Raji (cell line): Measurements from ENCODE around the gene ATP7B.

Experiments used
- POLR2A ChIP-seq: IDR thresholded peaks from 2 replicates; pipeline ENCODE4 v1.6.1; 2011; ENCODE audit warnings: low read depth, low read length, control low read depth; ENCODE audit not compliant: insufficient read depth

ATP7B gene

DNA sequence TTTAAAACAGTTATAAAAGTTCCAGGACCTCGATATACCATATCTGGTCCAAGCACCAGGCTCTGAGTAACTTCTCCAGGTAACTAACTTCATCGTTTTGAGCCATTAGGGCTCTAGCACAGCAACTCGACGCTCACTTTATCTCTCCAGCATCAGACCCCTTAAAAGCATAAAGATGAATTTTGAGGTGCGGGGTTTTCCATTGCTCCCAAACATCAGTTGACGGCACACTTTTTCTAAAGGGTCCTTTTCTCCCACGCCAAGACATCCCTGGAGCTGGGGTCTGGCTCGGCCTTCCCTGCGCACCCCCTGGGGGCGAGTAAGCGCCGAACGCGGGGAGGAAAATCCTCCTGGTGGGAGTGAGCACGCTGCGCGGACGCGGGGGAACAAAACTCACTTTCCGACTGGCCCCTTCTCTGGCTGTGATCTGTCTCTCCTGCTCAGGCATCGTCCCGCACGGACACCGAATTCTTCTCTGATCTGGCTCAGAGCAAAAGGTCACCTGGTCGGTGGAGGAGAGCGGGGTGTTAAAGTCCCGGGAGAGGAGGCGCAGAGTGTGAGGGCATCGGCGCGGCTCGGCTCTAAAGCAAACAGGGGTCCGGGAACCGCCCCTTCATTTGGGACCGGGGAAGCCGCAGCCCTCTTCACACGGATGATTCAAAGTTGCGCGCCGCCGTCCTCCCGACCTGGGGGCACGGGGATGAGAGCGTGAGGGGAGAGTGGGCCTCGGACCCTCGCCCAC is at the start of gene ATP7B:
Gene ATP7B (minus strand): TSS at position 561 of the 742 bp plus-strand sequence. CDS start 113 bp downstream, at position 448.
- TF ChIP-seq POLR2A, result no peak

DNA sequence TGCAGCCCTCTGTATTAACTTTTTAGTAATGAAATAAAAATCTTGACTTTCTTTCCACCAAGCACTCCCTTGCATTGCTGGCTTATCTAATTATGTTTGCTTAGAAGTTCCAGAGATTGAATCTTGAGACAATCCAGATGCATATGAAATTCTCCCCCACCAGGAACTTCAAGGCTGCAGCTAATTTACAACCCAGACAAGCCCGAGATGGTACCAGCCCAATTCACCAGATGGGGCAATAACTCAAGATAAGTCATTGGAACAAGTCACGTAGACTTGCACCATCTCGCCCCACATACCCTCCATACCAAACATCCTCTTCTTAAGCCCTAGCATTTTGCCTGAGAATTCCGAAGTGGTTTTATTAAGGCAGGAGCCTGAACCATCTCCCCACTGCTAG is 42.2 kb upstream of the ATP7B start:
- TF ChIP-seq POLR2A, result no peak

DNA sequence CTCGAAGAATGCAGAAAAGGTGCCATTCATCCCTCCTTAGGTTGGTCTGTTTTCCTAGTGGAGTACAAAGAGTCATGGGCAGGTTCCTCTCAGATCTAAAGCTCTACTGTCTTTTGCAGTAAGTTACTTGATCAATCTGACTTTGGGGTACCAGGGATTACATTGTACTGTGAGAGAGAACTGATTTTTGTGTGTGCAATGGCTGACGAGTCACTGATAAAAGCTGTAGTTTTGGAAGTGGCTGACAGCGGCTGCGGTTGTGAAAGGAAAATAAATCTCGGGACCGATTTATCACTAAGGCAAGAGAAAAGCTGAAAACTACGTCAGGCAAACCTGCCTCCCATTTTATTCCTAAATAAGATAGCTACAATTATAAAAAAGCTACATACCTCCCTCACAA is 40.1 kb upstream of the ATP7B start:
- no peak for TF ChIP-seq POLR2A

DNA sequence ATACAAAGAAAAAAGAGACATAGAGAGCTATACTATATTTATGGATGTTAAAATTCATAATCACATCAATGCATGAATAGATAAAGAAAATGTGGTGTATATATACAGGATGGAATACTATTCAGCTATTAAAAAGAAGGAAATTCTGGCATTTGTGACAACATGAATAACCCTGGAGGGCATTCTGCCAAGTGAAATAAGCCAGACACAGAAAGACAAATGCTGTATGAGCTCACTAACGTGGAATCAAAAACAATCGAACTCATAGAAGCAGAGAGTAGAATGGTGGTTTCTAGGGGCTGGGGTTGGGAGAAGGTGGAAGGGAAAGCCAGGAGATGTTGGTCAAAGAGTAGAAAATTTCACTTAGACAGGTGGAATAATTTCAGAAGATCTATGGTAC is 37.3 kb upstream of the ATP7B start:
- TF ChIP-seq POLR2A, result no peak

DNA sequence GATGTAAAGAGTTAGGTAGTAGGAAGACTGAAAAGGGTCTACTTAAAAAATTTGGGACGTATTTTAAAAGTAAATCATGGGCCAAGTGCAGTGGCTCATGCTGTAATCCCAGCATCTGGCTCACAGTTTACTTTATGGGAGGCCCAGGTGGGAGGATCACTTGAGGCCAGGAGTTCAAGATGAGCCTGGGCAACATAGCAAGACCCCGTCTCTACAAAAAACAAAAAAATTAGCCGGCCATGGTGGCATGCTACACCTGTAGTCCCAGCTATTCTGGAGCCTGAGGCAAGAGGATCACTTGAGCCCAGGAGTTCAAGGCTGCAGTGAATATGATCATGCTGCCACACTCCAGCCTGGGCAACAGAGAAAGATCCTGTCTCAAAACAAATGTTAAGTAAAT is 36.2 kb upstream of the ATP7B start:
- TF ChIP-seq POLR2A, result no peak

DNA sequence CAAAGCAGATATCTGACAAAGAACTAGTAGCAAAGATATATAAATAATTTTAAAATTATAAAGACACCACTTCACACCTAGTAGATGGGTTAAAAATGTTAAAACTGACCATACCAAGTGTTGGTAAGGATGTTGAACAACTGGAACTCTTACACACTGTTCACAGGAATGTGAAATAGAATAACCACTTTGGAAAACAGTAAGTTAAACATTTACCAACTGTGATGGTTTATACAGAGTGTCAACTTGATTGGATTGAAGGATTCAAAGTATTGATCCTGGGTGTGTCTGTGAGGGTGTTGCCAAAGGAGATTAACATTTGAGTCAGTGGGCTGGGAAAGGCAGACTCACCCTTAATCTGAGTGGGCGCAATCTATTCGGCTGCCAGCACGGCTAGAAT is 32.4 kb upstream of the ATP7B start:
- TF ChIP-seq POLR2A, result no peak

DNA sequence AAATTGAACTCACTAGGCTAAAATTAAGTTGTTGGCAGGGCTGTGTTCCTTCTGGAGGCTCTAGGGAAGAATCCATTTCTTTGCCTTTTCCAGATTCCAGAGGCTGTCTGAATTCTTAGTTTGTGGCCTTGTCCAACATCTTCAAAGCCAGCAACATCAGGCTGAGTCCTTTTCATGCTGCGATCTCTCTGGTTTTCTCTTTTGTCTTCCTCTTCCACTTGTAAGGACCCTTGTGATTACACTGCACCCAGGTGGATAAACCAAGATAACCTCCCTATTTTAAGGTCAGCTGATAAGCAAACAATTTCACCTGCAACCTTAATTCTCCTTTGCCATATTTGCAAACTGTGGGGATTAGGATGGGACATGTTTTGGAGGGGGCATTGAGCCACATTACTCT is 24.8 kb upstream of the ATP7B start:
- TF ChIP-seq POLR2A, result no peak

DNA sequence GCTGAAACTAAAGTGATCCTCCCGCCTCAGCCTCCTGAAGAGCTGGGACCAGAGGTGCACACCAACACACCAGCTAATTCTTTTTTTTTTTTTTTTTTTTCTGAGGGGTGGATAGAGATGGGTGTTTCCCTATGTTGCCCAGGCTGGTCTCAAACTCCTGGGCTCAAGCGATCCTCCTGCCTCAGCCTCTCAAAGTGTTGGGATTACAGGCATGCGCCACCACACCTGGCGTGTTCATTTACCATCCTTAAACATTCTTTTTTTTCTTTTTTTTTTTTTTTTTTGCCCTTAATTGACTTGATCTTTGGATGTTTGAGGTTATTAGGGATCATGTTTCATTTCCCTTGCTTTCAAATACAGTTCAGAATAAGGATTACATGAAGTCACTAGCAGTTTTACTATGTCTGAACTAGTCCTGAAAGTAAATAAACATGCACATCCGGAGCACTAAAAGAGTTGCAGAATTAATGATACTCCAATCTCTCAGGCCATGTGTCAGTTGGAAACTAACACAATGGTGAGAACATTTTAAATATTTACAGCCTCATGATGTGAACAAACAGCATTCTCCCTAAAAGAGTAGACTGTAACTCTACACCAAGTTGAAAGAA is 23.5 kb upstream of the ATP7B start:
- no peak for TF ChIP-seq POLR2A

DNA sequence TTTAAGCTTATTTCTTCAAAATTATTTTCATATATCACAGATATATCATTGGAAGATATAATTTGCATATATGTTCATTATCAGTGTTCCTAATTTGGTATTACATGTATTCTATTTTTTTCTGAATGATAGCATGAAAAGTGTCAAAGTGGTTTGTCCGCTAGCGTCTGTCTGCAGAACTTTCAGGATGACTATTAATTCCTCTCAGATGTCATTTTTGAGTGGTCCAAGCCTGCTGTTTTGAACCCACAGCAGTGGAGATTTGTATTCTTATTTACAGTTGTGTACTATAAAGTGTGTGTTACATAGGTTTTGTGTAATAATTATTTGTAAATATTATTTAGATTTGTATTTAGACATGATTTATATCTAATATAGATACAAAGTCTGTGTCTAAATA is 21.8 kb upstream of the ATP7B start:
- TF ChIP-seq POLR2A, result no peak

DNA sequence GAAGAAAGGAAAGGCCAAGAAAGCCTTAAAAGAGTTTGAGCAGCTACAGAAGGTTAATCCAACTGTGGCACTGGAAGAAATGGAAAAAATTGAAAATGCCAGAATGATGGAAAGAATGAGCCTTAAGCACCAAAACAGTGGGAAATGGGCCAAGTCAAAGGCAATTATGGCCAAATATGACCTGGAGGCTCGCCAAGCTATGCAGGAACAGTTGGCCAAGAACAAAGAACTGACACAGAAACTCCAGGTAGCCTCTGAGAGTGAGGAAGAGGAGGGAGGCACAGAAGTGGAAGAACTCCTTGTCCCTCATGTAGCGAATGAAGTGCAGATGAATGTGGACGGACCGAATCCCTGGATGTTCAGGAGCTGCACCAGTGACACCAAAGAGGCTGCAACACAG is 18.3 kb upstream of the ATP7B start:
- no peak for TF ChIP-seq POLR2A

DNA sequence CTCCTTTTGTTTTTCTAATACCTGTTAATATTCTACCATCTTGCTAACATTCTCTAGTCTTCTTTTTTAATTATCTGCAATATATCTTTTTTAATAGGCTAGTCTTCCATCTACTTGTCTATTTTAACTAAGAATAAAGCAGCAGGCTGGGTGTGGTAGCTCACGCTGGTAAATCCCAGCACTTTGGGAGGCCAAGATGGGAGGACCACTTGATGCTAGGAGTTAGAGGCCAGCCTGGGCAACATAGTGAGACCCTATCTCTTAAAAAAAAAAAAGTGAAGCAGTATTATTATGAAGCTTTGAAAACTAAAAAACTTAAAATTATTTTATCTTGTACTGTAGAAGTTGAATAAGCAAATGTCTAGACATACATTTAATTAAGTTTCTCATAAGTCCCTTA is 16.6 kb upstream of the ATP7B start:
- no peak for TF ChIP-seq POLR2A

DNA sequence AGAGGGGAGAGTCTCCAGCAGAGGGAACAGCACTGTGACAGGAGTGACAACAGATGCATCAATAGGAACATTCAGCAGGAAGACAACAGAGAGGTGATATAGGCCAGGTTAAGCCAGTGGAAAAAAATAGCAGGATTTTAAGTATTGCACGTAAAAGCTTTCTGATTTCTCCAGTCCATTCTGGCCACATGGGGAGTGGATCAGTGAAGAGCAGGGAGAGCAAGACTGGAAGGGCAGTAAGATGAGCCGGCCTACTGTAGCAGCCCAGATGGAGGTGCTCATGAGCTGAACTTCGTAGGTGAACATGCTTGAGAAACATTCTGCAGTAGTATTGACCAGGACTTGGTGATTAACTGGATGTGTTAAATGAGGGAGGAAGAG is 15.0 kb upstream of the ATP7B start:
- no peak for TF ChIP-seq POLR2A

DNA sequence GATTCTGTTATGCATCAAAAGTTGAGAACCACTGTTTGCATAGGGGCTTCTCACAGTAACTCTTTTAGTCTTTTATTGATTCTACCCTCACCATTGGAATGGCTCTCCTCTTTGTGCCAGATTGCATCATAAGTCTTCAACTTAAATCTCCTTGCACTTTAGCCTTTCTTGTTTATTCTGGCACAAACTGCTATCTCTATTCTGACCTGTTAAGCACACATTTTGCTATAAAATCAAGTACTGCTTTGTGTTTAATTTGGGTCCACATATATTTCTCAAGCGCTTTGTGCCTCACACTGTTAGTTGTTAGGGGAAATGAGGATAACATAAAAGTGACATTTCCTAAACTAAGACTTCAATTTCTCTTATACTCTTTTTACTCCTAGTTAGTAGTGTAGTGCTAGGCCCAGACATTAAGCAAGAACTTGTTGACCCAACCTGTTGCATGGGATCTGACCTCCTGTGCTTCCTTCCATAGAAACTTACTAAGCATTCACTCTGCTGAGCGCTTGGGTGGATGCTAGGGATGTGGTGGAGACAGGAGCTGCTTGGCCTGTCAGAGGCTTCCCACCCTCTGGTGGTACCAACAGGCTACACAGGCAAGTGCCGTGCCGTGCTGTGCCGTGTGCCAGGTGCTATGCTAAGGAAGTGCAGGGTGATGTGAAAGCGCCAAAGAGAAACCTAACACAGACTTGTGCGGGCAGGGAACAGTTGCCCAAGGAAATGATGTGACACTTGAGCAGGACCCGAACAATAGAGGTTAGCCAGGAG is 14.4 kb upstream of the ATP7B start:
- no peak for TF ChIP-seq POLR2A

DNA sequence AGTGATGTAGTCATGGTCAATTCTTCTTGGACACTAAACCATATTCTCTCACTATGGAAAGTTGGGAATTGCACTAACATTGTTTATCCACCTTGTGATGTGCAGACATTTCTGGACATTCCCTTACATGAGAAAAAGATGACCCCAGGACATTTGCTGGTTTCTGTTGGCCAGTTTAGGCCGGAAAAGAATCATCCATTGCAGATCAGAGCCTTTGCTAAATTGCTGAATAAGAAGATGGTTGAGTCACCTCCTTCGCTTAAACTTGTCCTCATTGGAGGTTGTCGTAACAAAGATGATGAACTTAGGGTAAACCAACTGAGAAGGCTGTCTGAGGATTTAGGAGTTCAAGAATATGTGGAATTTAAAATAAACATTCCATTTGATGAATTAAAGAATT is 13.2 kb upstream of the ATP7B start, which contains the start of gene UTP14C:
Gene UTP14C (plus strand): TSS at position 211 of the 400 bp plus-strand sequence. CDS start 4,114 bp downstream, outside the sequence.
- TF ChIP-seq POLR2A, result no peak

DNA sequence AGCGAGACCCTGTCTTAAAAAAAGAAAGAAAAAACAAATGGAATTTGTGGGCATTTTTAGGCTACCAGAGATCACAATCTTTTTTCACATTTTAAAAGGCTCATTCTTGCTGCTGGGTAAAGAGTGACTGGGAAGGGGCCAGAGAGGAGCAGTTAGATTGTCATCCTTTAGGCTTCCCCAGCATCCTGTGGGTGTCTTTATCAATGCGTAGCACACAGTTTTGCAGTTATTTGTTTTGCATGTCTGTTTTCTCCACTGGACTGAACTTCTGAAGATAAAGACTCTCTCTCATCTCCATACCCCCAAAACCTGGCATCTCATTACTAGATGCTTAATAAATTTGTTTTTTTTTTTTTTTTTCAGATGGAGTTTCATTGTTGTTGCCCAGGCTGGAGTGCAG is 11.1 kb upstream of the ATP7B start:
- no peak for TF ChIP-seq POLR2A

DNA sequence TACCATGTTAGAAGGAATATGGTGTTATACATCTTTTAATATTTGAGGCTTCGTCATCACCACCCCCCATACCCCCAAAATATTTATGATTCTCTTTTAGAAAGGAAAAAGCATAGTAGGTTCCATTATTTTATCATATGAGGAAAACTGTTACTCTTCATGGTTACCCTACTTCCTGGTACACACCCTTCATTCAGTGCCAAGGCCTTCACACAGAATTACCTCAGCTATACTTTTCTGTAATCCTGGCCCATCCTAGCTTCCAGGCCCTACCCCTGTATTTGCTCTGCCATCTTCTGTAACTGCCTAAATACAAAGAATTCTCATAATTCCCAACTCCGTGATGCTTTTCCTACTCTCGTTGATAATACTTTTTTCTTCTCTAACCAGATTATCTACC is 8.9 kb upstream of the ATP7B start:
- no peak for TF ChIP-seq POLR2A

DNA sequence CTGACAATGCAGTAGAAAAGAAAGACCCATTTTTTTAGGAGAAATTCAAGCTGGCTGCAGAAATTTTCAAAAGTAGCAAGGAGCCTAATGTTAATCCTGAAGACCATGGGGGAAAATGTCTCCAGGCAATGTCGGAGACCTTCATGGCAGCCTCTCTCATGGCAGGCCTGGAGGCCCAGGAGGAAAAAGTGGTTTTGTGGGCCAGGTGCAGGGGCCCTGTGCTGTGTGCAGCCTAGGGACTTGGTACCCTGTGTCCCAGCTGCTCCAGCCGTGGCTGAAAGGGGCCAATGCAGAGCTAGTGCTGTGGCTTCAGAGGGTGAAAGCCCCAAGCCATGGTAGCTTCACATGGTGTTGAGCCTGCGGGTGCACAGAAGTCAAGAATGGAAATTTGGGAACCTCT is 5.0 kb upstream of the ATP7B start:
- no peak for TF ChIP-seq POLR2A

DNA sequence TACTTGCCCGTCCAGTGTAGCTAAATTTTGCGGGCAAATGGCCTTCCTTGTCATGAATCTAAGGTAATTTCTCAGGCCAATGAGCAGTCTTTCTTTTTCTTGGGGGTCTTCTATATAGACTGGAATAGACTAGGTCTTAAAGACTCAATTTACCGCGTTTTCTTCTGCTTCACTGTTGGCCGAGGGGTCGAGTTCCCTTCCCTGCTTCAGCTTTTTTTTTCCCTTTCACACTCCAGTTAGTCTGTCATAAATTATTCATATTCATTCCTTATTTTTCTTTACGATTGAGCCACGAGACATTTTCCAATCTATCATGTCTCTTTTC is 1.2 kb upstream of the ATP7B start:
- no peak for TF ChIP-seq POLR2A
